Activated CD4-positive, alpha-beta T cell treated with anti-CD3 and anti-CD28 coated beads for 4 hours (primary cell): ENCODE measurements around the gene TESMIN.

Source experiments
- DNase-seq, 2 donors: peaks; one replicate each; pipeline ENCODE4 v3.0.0-alpha.2; 2020

Gene TESMIN

DNA sequence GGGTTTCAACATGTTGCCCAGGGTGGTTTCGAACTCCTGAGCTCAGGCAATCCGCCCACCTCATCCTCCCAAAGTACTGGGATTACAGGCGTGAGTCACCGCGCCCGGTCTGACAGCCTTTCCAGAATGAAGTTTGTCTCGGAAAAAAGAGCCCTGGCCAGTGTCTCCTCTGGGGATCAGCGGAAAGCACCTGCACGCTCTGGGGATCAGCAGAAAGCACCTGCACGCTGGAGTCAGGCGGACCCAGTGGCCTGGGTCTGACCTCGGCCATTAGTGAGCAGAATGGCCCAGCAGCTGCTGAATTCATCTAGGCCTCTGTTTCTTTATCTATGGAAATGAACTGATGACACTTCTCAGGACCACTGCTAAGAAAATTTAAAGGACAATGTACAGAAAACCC is 10.5 kb upstream of the TESMIN start:
- no peak for DNase-seq

DNA sequence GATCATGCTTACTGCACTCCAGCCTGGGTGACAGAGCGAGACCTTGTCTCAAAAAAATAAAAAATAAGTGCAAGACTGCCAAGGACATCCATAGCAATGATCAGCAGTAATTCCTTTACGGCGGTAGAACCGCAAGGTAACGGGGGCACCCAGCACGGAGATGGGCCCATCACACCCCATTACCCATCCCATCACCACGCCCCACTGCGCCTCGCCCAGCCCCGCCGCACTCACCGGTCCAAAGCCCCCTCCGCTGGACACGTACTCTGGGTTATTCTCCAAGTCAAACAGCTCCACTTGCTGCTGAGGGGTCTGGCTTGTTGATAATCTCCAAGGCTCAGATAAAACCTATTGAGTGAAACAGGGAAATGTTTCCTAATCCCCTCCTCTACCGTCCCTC is 8.7 kb upstream of the TESMIN start:
- no peak for DNase-seq

DNA sequence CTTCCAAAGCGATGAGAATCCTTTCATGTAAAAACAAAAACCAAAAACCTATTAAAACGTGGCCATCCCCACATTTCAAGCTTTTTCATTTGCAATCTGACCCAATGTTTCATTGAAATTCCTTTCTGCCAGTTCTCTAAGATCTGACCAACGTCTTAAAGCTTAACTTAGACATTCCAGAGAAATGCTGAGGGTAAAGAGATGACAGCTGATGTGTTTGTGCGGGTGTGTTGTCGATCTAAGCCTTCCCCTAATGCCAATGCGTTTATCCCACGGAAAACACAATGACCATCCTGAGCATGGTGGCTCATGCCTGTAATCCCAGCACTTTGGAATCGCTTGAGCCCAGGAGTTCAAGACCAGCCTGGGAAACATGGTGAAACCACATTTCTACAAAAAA is 6.4 kb upstream of the TESMIN start:
- DNase-seq = no peak

DNA sequence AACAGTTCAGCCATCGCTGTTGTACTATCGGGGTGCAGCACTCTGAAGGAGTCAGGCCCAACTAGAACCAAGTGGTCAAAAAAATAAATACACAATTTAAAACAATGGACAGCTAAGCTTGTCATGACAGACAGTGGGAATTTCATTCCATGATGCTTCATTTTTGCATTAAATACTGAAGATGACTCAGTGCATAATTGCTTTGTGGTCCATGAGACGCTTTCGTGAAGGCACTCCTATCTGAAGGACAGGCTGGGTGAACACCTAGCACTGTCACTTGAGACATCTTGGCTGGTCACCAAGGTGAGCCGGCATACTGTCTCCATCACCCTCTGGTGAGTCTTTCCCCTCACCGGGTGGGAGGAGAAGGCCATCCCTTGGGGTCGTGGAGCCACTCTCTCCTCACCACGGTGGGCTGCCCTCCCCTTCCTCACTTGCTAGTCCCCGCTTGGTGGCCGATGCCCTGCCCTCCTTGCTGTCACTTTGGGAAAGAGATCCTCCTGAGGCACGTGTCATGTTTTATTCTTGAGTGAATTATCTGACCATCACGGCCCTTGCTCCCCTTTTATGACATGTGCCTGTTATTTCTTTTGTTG is 4.9 kb upstream of the TESMIN start:
- DNase-seq = no peak

DNA sequence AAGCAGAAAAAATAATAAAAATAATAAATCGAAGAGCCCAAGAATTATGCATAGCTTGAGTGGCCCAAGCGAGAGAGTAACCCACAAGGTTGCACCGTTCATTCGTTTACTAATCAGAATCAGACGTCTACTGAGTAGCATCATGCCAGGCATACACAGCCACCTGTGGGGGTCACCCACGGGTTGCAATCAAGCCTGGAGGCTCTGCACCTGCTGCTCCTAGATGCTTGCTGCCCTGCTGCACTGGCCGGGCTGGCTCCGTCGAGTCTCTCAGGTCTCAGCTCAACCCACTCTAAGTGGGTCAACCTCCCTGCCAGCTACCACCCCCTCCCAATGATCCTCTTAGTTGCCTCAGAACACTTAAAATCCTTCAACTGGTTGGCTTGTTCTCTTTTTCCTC is 2.0 kb upstream of the TESMIN start:
- no peak for DNase-seq

DNA sequence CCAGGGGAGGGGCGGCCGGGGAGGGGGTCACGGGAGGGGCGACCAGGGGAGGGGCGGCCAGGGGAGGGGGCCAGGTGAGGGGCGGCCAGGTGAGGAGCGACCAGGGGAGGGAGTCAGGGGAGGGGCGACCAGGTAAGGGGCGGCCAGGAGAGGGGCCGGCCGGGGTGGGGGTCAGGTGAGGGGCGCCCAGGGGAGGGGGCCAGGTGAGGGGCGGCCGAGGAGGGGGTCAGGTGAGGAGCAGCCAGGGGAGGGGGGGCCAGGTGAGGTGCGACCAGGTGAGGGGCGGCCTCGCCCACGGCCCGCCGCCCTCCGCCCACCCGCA is 355 bp downstream of the TESMIN start:
- no peak for DNase-seq

DNA sequence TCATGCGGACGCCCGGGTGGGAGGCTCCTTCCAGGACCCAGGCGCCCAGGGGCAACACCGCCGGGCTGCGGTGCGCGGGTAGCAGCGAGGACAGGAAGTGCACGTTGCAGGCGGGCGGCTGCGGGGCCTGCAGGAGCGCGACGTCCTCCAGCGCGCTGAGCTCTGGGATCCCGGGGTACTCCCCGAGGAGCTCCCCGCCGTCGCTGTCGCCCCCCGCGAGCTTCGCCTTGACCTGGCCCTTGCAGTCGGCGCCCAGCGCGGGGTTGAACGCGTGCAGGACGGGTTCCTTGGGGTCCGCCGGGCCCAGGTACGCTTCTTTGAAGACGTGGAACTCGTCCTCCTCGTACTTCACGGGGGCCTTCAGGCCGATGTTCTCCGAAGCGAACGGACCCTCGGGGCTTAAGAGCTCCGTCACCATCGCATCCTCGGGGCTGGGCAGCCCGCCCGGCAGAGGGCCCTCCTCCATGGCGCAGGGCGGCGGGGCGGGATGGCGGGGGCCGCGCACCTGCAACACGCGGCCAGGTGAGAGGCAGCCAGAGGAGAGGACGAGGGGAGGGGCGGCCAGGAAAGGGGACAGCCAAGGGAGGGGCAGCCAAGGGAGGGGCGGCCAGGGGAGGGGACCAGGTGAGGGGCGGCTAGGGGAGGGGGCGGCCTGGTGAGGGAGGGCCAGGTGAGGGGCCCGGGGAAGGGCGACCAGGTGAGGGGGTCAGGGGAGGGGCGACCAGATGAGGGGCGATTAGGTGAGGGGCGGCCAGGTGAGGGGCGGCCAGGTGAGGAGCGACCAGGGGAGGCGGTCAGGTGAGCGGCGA is 921 bp downstream of the TESMIN start:
- DNase-seq = peak; percentile 6 to 12

DNA sequence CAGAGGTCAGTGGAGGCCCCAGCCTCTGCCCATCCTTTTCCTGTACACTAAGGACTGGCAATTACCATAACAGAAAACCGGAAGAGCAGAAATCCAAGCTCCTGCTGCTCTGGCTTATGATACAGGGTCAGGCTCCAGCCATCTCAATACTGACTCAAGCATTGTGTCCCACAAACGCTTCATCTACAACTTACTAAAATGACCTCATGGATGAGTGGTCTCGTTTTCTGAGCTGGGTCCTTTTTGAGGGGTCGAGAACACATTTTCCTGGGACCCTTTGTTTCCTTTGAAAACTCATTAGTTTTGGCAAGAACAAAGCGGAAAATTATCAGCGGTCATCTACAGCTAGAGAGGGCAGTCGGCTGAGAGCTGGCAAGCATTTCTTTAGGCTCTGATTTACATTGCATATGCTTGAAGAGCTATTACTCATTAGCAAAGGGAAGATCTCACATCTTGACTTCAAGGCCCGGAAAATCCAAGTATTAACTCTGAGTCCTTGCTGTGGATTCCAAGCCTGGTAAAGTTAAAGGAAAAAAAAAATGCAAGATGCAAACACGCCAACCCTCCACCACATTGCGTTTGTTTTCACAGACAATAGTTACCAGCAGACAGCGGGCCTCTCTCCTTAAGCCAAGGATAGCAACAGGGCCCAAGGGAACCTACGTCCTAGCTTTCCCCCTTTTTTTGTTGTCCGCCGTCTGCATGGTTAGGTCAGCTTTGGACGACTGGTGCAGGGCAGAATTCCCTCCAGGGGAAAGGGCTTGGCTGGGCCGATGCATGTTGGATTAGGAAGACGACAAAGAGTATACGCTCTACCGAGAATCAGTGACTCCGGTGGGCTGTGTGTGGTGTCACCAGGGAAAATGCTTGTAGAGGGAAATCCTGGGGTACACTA is 1.8 kb downstream of the TESMIN start:
- DNase-seq = no peak

DNA sequence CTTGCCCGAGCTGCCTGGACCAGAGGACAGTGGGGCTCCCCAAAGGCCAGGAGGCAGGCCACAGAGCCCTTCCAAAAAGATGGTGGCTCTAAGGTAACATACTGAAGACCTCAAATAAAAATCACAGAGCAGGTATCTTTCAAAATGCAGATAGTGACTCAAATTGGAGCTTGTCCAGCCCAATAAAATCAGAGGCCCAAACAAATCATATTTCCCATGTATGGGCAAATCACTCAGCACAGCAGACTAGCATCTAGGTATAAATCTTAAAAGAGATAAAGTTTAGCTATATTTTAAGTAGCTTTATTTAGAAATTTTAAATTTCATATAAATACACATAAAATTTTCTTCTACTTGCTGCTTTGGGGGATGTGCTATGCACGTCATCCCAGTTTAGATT is 3.3 kb downstream of the TESMIN start:
- no peak for DNase-seq

DNA sequence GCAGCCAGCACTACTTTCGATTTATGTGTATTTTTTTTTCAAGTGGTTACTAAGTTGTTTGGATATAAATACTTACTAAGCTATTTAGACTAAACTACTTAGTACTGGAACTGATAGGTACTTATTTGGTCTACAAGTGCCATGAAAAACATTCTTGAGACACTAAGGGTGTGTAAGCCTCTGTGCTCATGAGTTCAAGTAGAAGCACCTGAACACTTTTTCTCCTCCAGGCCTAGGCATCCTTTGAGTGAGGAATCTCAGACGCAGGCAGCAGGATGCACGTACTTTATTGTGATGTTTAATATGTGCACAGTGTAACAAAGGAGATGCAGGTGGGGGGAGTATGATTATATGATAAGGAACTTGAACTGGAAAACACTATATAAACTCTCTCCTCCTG is 7.8 kb downstream of the TESMIN start:
- no peak for DNase-seq

DNA sequence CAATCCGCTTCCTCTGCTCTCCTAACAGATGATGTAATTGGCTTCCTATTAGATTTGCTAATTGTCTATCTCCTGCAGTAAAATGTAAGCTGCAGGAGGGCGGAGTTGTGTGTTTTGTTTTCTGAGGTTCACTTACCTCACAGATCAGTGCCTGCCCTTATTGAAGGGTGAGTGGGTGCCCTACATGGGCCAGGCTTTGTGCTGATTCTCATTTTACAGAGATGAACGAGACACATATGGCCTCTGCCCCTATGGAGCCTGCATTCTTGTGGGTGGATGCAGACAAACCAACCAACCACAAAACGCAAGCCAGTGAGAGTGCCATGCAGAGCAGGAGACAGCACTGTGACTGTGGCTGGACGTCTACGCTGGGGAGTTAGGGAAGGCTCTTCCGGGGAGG is 9.9 kb downstream of the TESMIN start:
- no peak for DNase-seq

DNA sequence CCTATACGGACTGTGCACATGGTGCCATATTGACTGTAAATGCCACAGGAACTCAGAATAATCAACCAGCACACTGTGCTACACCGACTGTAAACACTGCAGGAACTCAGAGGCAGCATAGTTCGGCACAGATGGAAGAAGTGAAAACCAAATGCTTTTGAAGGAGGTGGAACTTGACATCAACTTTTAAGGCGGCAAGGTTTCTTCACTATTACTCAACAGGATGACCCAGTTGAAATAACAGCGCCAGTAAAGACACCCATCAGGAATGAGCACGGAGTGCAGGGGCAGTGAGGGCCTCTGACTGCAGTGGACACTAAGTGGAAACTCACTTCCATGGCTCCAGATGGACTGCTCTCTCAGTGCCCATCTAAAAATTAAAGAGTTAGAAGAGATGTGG is 15.7 kb downstream of the TESMIN start:
- DNase-seq = no peak

DNA sequence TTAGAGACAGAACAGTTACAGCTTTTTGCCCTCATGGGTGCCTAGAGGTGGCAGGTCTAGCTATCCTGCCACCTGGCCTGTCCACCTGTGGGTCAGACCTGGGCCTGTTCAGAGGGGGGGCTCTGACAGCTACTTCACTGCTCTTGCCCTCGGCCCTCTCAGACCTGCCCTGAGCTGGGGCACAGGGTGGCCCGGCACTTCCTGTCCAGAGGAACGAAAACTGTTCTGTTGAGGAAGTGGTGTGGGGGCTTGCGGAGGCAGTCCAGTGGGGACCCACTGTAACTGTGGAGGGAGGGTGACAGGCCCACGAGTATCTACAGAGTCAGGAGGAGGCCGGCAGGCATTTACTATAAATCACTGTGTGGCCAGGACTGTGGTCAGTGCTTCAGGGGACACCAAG is 16.2 kb downstream of the TESMIN start:
- no peak for DNase-seq

DNA sequence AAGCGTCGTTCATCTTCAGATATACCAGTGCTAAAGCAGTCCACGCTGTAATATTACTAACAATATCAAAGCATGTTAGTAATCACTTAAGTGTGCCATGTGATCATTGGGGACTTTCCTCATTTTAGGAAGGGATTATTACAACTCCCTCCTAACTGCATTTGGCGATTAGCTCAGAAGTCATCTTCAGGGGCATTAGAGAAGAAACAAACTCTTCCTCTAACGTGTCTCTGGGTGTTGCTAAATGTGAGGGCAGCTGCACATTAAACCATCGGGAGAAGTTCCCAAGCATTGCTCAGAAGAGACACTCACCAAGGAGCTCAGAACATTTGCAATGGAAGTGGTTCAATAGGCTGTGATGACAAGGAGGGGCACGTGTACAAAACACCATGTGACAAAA is 17.2 kb downstream of the TESMIN start:
- no peak for DNase-seq

DNA sequence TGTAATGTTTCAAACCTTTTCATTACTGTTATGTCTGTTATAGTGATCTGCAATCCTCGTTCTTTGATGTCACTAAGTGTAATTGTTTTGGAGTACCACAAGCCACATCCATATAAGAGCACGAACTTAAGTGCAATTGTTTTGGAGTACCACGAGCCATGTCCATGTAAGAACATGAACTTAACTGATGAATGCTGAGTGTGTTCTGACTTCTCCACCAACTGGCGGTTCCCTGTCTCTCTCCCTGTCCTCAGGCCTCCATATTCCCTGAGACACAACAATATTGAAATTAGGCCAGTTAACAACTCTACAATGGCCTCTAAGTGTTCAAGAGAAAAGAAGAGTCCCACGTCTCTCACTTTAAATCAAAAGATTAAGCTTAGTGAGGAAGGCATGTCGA is 23.5 kb downstream of the TESMIN start:
- DNase-seq = no peak

DNA sequence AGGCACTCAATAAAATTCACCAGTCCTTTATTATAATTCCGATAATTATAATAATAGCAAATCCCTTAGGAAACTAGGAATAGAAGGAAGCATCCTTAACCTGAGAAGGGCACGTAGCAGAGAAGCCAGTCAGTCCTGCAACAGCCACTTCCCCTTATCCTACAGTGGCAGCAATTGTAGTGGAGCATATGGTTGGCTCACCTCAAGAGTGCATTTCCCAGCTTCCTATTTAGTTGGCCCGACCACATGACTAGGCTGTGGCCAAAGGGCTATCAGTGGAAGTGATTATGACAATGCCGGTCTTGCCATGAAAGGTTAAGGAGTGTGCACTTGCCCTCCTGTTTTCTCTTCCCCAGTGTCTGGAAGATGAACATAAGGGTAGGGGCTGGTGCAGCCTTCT is 27.0 kb downstream of the TESMIN start:
- no peak for DNase-seq

DNA sequence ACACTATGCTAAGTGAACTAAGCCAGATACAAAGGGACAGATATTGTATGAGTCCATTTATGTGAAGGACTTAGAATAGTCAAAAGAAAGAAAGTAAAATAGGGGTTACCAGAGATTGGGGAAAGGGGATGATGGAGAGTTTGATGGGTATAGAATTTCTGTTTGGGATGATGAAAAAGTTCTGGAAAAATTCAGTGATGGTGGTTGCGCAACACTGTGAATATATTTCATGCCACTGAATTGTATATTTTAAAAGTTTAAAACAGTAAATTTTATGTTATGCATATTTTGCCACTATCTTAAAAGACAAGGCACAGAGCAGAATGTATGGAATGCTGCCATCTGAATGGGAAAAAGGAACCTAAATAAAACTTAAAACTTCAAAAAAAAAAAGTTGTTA is 29.2 kb downstream of the TESMIN start:
- DNase-seq = no peak

DNA sequence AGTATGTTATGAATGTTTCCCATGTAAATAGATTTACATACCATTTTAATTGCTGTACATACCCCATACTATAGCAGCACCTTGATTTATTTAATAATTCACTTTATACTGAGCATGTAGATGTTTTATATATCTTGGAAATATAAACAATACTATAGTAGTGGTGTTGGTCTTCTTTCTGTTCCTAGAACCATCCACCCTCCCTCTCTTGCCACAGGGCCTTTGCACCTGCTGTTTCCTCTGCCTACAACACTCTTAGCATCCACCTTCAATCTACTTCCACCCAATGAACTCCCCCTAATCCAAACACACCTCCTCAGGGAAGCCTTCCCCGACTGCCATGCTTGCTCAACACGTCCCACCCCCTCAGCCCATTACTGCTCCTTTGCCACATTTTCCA is 30.2 kb downstream of the TESMIN start:
- DNase-seq = no peak

DNA sequence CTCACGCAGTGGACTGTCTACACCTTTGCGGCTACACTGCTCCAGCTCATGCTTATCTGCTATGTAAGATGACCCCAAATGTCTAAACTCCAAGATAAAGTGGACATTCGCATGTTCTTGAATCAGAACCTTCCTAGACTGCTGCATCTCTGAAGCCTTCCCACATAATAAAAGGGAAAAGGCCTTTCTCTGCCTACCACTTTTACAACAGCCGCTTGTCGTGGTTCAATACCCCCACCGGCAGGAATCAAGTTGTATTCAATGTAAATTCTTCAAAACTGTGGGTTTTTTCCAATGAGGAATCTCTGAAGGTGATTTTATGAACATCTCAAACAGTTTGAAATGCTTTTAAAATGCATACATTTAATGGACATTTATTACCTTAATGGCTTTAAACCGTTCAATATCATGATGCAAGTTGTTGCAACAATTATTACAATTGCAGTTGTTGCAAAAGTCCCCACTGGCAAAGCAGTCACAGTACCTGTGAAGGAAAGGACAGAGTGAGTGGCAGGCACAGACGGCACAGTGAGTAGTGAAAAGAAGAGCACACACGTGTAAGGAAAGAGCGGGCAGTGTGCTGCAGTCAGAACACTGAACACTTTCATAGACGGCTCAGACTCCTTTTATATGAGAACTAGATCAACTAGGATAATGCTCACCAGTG is 35.7 kb downstream of the TESMIN start:
- DNase-seq = no peak

DNA sequence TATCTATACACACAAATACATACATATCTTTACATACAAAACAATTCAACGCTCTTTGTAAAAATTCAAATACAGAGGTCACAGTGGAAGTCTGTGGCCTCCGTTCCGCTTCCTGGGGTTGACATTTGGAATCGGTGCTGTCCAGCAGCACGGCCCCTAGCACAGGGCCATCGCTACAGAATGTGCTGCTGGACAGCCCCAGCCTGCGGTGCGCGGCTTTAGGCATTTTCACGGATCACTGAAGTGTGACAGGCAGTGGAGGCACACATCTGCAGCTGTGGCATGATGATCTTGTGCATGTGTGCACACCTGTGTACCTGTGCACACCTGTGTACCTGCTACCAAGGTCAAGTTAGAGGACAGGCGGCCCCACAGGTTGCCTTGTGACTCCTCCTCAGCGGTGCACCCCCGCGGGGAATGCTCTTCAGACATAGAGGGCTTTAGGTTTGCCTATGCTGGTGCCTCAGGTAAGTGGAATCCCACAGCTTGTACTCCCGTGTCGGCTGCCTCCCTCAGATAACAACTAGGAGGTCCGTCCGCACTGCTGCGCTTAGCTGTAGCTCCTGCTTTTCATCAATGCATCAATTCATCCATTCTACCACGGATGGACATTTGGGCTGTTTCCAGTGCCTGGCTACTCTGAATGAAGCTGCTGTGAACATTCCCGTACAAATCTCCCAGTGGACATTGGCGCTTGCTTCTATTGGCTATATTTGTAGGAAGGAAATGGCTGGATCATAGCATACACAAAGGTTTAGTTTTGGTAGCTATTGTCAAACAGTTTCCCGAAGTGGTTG is 37.1 kb downstream of the TESMIN start:
- DNase-seq = no peak

DNA sequence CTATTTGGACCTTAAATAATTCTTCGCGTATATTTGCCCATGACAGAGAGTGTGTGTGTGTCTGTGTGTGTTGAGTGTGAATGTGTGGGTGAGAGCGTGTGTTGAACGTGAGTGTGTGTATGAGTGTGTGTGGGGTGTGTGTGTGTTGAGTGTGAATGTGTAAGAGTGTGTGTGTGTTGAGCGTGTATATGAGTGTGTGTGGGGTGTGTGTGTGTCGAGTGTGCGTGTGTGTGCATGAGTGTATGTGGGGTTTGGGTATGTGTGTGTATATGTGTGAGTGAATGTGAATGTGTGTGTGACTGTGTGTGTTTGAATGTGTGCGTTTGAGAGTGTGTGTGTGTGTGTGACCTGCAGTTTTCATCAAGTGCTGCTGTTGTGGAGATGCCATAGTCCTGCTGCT is 40.2 kb downstream of the TESMIN start:
- DNase-seq = no peak

DNA sequence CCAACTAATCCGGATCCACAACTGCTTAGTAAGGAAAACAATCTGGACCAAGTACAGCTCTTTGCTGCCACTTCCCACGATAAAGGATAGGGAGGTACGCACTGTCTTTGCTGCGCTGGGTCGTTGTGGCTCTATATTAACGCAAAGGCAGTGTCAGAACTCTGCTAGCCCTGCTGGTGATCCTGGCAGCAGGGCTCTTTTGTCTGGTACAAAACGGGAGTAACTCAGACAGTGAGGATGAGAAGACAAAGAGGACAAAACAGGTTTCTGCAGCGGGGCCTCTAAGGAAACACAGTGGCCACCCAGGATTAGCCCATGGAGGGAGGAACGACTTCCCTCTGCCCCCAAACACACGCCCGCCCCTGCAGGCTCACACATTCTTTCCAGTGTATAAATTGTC is 40.9 kb downstream of the TESMIN start:
- no peak for DNase-seq

DNA sequence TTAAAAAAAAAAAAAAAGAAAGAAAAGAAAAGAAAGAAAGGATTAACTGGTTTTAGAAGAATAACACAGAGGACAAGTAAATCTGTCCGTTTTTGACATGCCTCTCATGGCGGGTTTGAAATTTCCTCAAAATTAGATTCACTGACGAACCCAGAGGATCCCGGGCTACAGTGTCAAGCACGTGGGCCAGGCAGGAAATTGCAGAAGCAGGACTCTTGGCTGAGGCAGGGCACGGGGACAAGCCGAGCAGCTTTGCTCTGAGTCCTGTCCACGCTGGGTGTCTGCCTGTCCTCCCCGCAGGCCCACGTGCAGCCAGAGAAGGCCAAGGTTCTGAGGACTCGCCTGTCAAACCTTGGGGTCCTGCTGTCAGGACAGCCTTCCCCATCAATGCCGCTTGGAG is 42.3 kb downstream of the TESMIN start:
- no peak for DNase-seq
